AG04449 (cell line): ENCODE data around the gene ROBO2.

ENCODE experiments used
- CTCF ChIA-PET: fragments of 350-600 bp; formaldehyde crosslinking; extraction: SDS; loops from one replicate; lab custom pipeline; 2021; ENCODE audit warnings: antibody characterized with exemption; lab: Yijun Ruan, JAX
- POLR2A ChIA-PET: fragments of 400-600, 350-600 bp; formaldehyde crosslinking; extraction: SDS; loops from one replicate; lab custom pipeline; 2020; ENCODE audit warnings: antibody characterized with exemption, inconsistent platforms; lab: Yijun Ruan, JAX
- DNase-seq: peaks from one replicate; pipeline ENCODE4 v3.0.0-alpha.2; 2010; ENCODE audit warnings: low read depth, low spot score
- H3K4me3 ChIP-seq: 2 replicates; pipeline ENCODE4 v1.5.1; 2011; ENCODE audit warnings: low read depth, mild to moderate bottlenecking, control low read depth, low read length
- CTCF ChIP-seq: IDR thresholded peaks from one replicate; pipeline ENCODE4 v1.5.1; 2011; ENCODE audit warnings: mild to moderate bottlenecking, moderate library complexity, low read length, control low read depth, inconsistent platforms; ENCODE audit not compliant: insufficient read depth; ENCODE audit errors: missing control alignments

The ROBO2 gene

GRCh38 chr3:77234004-77234403 lies 194.1 kb downstream of the ROBO2 start:
- no peak for TF ChIP-seq CTCF

GRCh38 chr3:77236118-77236517 lies 196.2 kb downstream of the ROBO2 start:
- DNase-seq, result no peak
- H3K4me3 ChIP-seq, result no peak overlapping the region
- ChIA-PET CTCF (no interaction called here), POLR2A (no interaction called here)
- no peak for TF ChIP-seq CTCF

More at GRCh38 chr3:77234004-77234403, 194.1 kb downstream of the ROBO2 start:
- H3K4me3 ChIP-seq, result no peak overlapping the region
- ChIA-PET POLR2A (no interaction called here), CTCF (no interaction called here)
- no peak for DNase-seq

DNA sequence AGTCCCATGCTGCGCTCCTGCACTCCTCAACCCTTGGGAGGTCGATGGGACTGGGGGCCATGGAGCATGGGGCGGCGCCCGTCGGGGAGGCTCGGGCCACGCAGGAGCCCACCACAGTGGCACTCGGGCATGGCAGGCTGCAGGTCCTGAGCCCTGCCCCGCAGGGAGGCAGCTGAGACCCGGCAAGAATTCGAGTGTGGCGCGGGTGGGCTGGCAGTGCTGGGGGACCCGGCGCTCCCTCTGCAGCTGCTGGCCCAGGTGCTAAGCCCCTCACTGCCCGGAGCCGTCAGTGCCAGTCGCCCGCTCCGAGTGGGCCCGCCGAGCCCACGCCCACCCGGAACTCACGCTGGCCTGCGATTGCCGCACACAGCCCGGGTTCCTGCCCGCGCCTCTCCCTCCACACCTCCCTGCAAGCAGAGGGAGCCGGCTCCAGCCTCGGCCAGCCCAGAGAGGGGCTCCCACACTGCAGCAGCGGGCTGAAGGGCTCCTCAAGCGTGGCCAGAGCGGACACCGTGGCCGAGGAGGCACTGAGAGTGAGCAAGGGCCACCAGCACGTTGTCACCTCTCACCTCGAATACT lies 200.3 kb downstream of the ROBO2 start:
- no peak for DNase-seq
- ChIA-PET POLR2A (no interaction called here), CTCF (no interaction called here)
- no peak overlapping the region for H3K4me3 ChIP-seq
- no peak for TF ChIP-seq CTCF

- TF ChIP-seq CTCF, result no peak
- CTCF ChIA-PET, result no interaction called here
These were observed 202.5 kb downstream of the ROBO2 start for GRCh38 chr3:77242371-77242770.

GRCh38 chr3:77244981-77245380 lies 205.1 kb downstream of the ROBO2 start:
- no peak overlapping the region for H3K4me3 ChIP-seq
- ChIA-PET CTCF (no interaction called here), POLR2A (no interaction called here)
- DNase-seq, result no peak
- no peak for TF ChIP-seq CTCF

More at GRCh38 chr3:77242371-77242770, 202.5 kb downstream of the ROBO2 start:
- POLR2A ChIA-PET, result no interaction called here
- DNase-seq, result no peak
- no peak overlapping the region for H3K4me3 ChIP-seq

DNA sequence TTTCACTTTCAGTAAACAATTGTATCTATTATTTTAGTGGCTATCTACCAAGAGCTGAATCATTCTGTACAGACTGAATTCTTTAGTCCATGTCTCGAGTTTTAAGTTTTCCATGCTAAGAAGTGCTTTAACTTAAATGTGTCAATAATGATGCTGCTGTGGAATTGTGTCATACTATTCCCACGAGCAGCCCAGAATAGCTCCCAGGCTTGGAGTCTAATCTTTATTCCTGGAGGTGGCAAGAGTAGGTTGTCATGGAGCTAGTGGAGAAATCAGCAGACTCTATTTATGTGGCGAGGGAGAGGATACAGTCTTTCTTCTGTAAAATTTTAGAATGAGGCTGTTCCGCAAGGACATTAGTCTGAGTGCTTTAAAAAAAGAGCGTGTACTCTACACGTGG lies 207.2 kb downstream of the ROBO2 start:
- no peak overlapping the region for H3K4me3 ChIP-seq
- no peak for DNase-seq
- CTCF ChIA-PET, result interaction anchor here (1.3 kb wide), 1 partner anchor 11 kb away, joined by 4 read pairs; no protein-coding TSS in a partner anchor
- TF ChIP-seq CTCF, result no peak
- POLR2A ChIA-PET, result no interaction called here
